ENCODE measurements around the gene RBX1.

DNA sequence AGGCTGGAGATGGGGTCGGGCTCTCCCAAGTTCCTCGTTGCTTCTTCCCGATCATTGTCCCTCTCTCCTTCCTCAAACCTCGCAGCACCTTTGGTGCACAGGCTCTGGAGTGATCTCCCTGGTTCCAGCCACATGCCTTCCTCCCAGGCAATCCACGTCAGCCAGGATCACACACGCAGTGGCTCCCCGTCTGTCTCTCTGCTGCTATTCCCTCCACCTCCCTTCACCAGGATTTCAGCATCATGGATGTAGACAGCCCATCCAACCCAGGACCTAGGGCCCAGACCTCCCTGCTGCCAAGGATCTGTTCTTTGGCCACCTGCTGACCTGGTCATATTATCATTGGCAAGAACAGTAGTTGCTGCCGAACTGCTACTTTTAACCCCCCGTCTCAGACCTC is 40.1 kb downstream of the RBX1 start:
- TF ChIP-seq EZH2 (IDR thresholded peaks at IDR 0.05) (no peak), POLR2AphosphoS5 (IDR thresholded peaks at IDR 0.05; ENCODE audit: borderline replicate concordance, low read depth, low read length) (no peak)

Measured in SK-N-MC (cell line).